Spleen (tissue), 11 donors: ENCODE measurements around the gene CNPY4. TPM values are rescaled to one million over a fixed set of nuclear protein-coding genes. Genes with fewer than 3 reads are reported as not detected.

ENCODE experiments used
- DNase-seq: peaks from one replicate; pipeline ENCODE4 v3.0.0-alpha.2; 2020
- H3K27ac ChIP-seq, 8 donors: fragments of 200-600 bp; sonication (generic) in 7 of 8; 1 replicate in 4 of 8; 2 replicates in 4 of 8; pipeline versions ENCODE4 v1.5.0 to v1.8.0; 2016 to 2021; ENCODE audit warnings: inconsistent platforms in 4 of 8, mild to moderate bottlenecking in 4 of 8, moderate library complexity in 1 of 8
- H3K27me3 ChIP-seq, 7 donors: fragments of 200-600 bp; sonication (generic) in 6 of 7; replicated peaks in 1 of 7; 1 replicate in 4 of 7; 2 replicates in 3 of 7; pipeline versions ENCODE4 v1.5.0 to v1.8.0; 2016 to 2021; ENCODE audit warnings: inconsistent platforms in 3 of 7, mild to moderate bottlenecking in 1 of 7
- H3K36me3 ChIP-seq, 6 donors: fragments of 200-600 bp; sonication (generic) in 5 of 6; 1 replicate in 4 of 6; 2 replicates in 2 of 6; pipeline versions ENCODE4 v1.5.0 to v1.8.0; 2016 to 2021; ENCODE audit warnings: inconsistent platforms in 2 of 6
- H3K4me1 ChIP-seq, 6 donors: fragments of 200-600 bp; sonication (generic) in 5 of 6; 1 replicate in 3 of 6; 2 replicates in 3 of 6; pipeline versions ENCODE4 v1.5.0 to v1.8.0; 2016 to 2021; ENCODE audit warnings: inconsistent platforms in 3 of 6
- H3K4me3 ChIP-seq, 8 donors: fragments of 200-600 bp; sonication (generic) in 7 of 8; 1 replicate in 4 of 8; 2 replicates in 4 of 8; pipeline versions ENCODE4 v1.5.0 to v1.8.0; 2016 to 2021; ENCODE audit warnings: inconsistent platforms in 4 of 8, mild to moderate bottlenecking in 4 of 8, moderate library complexity in 2 of 8
- H3K9me3 ChIP-seq, 8 donors: fragments of 200-600 bp; sonication (generic) in 7 of 8; 1 replicate in 4 of 8; 2 replicates in 4 of 8; pipeline versions ENCODE4 v1.5.0 to v1.8.0; 2016 to 2021; ENCODE audit warnings: inconsistent platforms in 4 of 8
- POLR2A ChIP-seq, 3 donors: fragments of 450-650 bp; IDR thresholded peaks; one replicate each; pipeline ENCODE4 v1.5.1; 2017; ENCODE audit warnings: antibody characterized with exemption in 3 of 3, mild to moderate bottlenecking in 1 of 3
- POLR2AphosphoS5 ChIP-seq, 3 donors: sonication (generic); formaldehyde crosslinking; IDR thresholded peaks; one replicate each; pipeline ENCODE4 v1.5.1; 2017; ENCODE audit warnings: antibody characterized with exemption in 3 of 3
- WGBS, 5 donors: extraction: QIAGEN DNeasy Blood & Tissue Kit in 3 of 5; methylation state at CpG; one replicate each; pipeline versions ENCODE4 v1.1.5 to v1.1.7; 2013 to 2018; 5-methylcytosine and 5-hydroxymethylcytosine counted together
- intact Hi-C: fragments of 100-400 bp; cut with DNase I; formaldehyde crosslinking; loops from one replicate; pipeline ENCODE4 v1.15.0; 2023; ENCODE audit warnings: low total_unique reads
- polyA plus RNA-seq, 3 donors: library from polyadenylated mRNA; stranded (reverse); fragments of 200-250 nt; gene quantifications; one replicate each; pipeline ENCODE4 v1.2.1, GENCODE V29; 2013
- total RNA-seq, 7 donors: library from RNA; depleted of rRNA in 3 of 7; stranded (reverse); fragments of >200 nt in 3 of 7; fragmentation: NEBNext Ultra II Directional in 4 of 7; extraction: Animal tissue kit (Norgen Biotek cat#: 25700) in 4 of 7; gene quantifications; one replicate each; pipeline versions ENCODE4 v1.1.0 to v1.2.1, GENCODE V29; 2016 to 2021
- TF ChIP-seq, protein P1 (sequence below), 11 experiments: fragments of 200-600 bp in 7 of 11; fragments of 450-650 bp in 4 of 11; sonication (generic) in 4 of 11; IDR thresholded peaks in 8 of 11; conservative IDR thresholded peaks in 3 of 11; 1 replicate in 7 of 11; 2 replicates in 4 of 11; pipeline versions ENCODE4 v1.4.0 to v1.8.0; 2016 to 2021; ENCODE audit warnings: antibody characterized with exemption in 11 of 11, inconsistent platforms in 4 of 11, mild to moderate bottlenecking in 1 of 11
- donor health status: healthy with polysubstance abuse.
- donor health status: DM: no; HTN: no; CAD: no; lungs with moderate emphysema.
- donor health status: DM: no; HTN: no; CAD: no.
- donor health status: Bipolar disorder and iron deficiency.
- donor health status: healthy.
- donor health status: DM: no; HTN: no; CAD: no.
- donor health status: DM: yes; HTN: yes; CAD: no.

CNPY4 gene
- total and polyA plus RNA-seq, 10 donors, result 9.7 to 19.7 (median 13.8) TPM

DNA sequence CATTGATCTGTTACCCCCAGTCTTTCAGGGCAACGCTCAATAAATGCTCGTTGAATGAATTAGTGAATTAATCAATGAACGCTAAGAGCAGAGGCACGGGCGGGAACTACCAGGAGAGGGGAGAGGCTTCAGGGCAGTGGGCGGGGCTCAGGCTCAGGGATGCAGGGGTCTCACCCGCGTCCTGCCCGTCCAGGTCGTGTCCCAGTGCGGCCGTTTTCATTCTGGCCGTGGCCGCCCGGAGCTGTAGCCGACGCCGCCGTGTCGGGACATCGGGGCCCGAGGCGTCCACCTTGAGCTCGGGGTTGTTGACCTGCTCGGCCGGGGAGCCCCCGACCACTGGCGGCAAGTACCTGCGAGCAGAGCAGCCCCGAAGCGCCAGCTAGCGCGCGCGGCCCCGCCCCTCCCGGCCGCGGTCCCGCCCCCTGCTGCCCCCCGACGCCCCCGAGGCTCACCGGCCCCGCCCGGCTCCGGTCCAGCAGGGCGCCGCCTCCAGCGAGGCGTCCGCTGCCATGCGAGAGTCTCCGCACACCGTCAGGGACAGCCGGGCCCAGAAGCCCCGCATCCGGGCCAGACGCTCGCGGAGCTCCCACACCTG, 51.8 kb downstream of the CNPY4 start:
- no peak for TF ChIP-seq POLR2A (IDR thresholded peaks at IDR 0.05)
- TF ChIP-seq, protein P1, sequence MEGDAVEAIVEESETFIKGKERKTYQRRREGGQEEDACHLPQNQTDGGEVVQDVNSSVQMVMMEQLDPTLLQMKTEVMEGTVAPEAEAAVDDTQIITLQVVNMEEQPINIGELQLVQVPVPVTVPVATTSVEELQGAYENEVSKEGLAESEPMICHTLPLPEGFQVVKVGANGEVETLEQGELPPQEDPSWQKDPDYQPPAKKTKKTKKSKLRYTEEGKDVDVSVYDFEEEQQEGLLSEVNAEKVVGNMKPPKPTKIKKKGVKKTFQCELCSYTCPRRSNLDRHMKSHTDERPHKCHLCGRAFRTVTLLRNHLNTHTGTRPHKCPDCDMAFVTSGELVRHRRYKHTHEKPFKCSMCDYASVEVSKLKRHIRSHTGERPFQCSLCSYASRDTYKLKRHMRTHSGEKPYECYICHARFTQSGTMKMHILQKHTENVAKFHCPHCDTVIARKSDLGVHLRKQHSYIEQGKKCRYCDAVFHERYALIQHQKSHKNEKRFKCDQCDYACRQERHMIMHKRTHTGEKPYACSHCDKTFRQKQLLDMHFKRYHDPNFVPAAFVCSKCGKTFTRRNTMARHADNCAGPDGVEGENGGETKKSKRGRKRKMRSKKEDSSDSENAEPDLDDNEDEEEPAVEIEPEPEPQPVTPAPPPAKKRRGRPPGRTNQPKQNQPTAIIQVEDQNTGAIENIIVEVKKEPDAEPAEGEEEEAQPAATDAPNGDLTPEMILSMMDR (IDR thresholded peaks at IDR 0.05 in 8 of 11, conservative IDR thresholded peaks at IDR 0.05 in 3 of 11), result no peak
- peak in 2 of 3 donors; percentile 17 to 46 for TF ChIP-seq POLR2AphosphoS5 (IDR thresholded peaks at IDR 0.05)
- peak overlapping the region in 1 of 8 donors; percentile 28 for H3K27ac ChIP-seq
- H3K4me1 ChIP-seq, result peaks cover 19 to 68% (median 41%) of the 10 kb centered on the region in 6 donors
- intact Hi-C loops, result no loop called here
- H3K4me3 ChIP-seq, result peak overlapping the region; percentile 18 to 73 (median 44)
- H3K27me3 ChIP-seq, result peaks cover 0 to 70% (median 37%) of the 10 kb centered on the region in 7 donors
- peak; percentile 85 for DNase-seq
- no peaks in the 10 kb centered on the region for H3K36me3 ChIP-seq
- WGBS, 5 donors, result 5 to 29% (median 8%) methylated on average over 4 to 61 of the region's 61 CpGs
- no peaks in the 10 kb centered on the region for H3K9me3 ChIP-seq

DNA sequence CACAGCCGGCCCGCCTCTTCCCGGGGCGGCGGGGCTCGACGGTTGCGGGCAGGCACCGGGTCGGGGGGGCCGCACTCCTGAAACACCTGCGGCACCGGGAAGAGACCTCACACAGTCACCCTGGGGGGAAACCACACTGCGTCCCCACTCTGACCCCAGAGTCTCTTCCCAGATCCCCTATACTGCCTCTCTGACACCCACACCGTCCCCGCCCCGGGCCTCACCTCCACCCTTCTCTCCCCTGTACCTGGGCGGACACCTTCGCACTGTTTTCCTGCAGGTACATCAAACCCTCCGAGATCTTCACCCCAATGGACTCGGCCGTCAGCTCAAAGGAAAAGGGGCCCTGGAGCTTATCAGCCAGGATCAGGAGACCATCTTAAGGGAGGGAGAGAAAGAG, 52.4 kb downstream of the CNPY4 start:
- whole genome bisulfite sequencing, 5 donors, result 28 to 57% (median 40%) methylated on average over 9 to 22 of the region's 22 CpGs
- peak; percentile 77 for DNase-seq
- H3K4me3 ChIP-seq, result peak overlapping the region; percentile 18 to 73 (median 44)

DNA sequence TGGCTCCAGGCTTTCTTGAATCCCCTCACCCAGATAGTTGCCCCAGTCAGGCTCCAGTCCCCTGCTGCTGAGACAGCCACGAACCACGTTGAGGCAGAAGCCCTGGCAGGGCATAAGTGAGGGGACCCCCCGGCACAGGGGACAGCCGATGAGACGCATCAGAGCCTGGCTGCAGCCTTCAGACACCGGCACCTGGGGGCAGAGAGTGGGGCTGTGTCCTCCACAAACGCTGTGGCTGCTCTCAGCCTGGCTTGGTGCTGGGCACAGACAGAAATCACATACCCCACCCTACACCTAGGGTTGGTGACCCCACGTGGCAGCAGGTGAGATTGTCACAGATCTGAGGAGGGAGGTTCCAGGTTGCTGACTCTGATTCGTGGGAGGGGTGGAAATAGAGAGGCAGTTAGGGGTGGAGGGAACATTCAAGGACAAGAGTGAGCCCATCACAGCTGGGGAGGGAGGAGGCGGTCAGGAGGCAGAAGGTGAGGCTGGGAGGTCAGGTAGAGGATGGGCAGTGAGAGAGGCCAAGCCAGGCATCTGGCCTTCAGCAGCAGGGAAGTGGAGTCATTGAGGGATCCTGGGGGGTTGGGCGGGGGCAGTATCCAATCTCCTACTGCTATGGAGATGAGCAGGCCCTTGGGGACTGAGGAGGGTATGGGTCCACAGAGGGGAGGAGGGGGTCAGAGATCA, 54.5 kb downstream of the CNPY4 start:
- intact Hi-C loops, result no loop called here
- Histone ChIP-seq H3K4me1 (peaks cover 8 to 62% (median 35%) of the 10 kb centered on the region in 6 donors), H3K27me3 (peaks cover 0 to 50% (median 24%) of the 10 kb centered on the region in 7 donors), H3K27ac (no peak overlapping the region), H3K9me3 (peaks cover 0 to 6% (median 0%) of the 10 kb centered on the region in 8 donors), H3K36me3 (no peaks in the 10 kb centered on the region), H3K4me3 (no peak overlapping the region)
- DNase-seq, result peak; percentile 68
- TF ChIP-seq POLR2A (IDR thresholded peaks at IDR 0.05), result no peak
- TF ChIP-seq, protein P1 (IDR thresholded peaks at IDR 0.05 in 8 of 11, conservative IDR thresholded peaks at IDR 0.05 in 3 of 11), result no peak
- 87 to 92% (median 91%) methylated on average over 11 of the region's 11 CpGs for WGBS, 5 donors

More for the DNA sequence above, 52.4 kb downstream of the CNPY4 start:
- TF ChIP-seq, protein P1 (IDR thresholded peaks at IDR 0.05 in 8 of 11, conservative IDR thresholded peaks at IDR 0.05 in 3 of 11), result no peak
- TF ChIP-seq POLR2AphosphoS5 (IDR thresholded peaks at IDR 0.05), result no peak
- Histone ChIP-seq H3K36me3 (no peaks in the 10 kb centered on the region), H3K9me3 (no peaks in the 10 kb centered on the region), H3K4me1 (peaks cover 19 to 68% (median 45%) of the 10 kb centered on the region in 6 donors), H3K27me3 (peaks cover 0 to 64% (median 32%) of the 10 kb centered on the region in 7 donors), H3K27ac (peak overlapping the region in 1 of 8 donors; percentile 28)
- intact Hi-C loops, result no loop called here

DNA sequence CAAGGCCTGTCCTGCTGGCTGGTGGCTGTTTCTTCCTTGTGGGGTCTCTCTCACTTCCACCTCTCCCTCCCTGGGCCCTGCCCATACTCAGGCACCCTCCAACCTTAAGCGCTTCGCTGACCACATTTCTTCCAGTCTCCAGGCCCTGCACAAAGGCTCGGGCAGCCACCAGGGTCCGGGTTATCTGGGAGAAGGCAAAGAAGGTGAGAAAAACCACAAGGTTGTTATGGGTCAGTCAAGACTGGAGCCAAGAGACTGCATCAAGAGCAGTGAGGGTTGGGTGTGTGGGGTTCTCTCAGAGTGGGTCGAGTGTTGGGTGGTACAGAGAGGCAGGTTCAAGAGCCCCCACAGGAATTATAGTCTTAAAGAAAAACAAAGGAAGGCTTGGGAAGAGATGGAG, 55.1 kb downstream of the CNPY4 start:
- Histone ChIP-seq H3K27ac (no peak overlapping the region), H3K4me1 (peaks cover 8 to 56% (median 32%) of the 10 kb centered on the region in 6 donors), H3K27me3 (peaks cover 0 to 44% (median 24%) of the 10 kb centered on the region in 7 donors), H3K4me3 (no peak overlapping the region), H3K36me3 (no peaks in the 10 kb centered on the region), H3K9me3 (peaks cover 0 to 6% (median 0%) of the 10 kb centered on the region in 8 donors)
- 89 to 96% (median 90%) methylated on average over 5 of the region's 5 CpGs for whole genome bisulfite sequencing, 5 donors
- intact Hi-C loops, result no loop called here
- no peak for TF ChIP-seq POLR2AphosphoS5 (IDR thresholded peaks at IDR 0.05)
- TF ChIP-seq, protein P1 (IDR thresholded peaks at IDR 0.05 in 8 of 11, conservative IDR thresholded peaks at IDR 0.05 in 3 of 11), result no peak
- no peak for TF ChIP-seq POLR2A (IDR thresholded peaks at IDR 0.05)
- peak; percentile 40 for DNase-seq
